Measurements from ENCODE around the gene NEK7. TPM values are rescaled to one million over a fixed set of nuclear protein-coding genes. Genes with fewer than 3 reads are reported as not detected.

Gene NEK7
- total RNA-seq, 2 experiments from 2014 or later = 14.9 to 25.6 TPM

DNA sequence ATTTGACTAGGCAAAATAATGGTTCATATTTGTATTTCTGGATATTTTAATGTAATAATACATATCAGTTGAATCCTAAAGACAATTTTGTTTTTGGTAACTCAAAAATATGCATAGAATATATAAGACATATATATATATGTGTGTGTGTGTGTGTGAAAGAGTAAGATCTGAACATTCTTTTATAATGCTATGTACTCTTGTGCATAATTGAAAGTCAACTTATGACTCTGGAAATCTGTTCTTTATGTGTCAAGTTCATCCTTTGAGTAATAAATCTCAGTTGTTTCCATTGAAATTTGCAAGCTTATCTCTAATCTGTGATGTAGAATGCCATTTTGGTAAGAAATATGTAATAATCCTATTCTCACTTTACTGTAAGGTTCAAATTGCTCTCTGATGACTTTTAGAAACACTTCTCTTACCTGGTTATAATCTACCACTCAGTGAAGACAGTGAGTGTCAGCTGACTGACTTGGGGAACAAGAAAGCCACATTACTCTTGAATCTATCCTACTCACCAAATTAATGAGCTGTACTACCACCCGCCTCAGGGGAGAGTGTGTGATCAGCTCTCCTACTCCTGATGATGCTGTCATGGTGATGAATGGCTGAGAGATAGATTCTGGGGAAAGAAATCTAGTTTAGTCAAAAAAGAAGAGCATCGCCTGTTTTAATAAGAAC lies 15.0 kb upstream of the NEK7 start:
- H3K4me1 ChIP-seq (ENCODE audit: insufficient read depth, low read length, poor library complexity, severe bottlenecking) = no peaks in the 10 kb centered on the region
- POLR2A ChIA-PET = interaction anchor here (0.8 to 1.7 kb wide), 2 partner anchors 12 to 28 kb away, joined by 3 to 7 read pairs; no protein-coding TSS in a partner anchor
- DNase-seq (ENCODE audit: low spot score) = no peak
- H2AFZ ChIP-seq (ENCODE audit: low read length) = no peak overlapping the region
- TF ChIP-seq EZH2phosphoT487 (IDR thresholded peaks at IDR 0.05; ENCODE audit: borderline replicate concordance, low read depth, low read length) (no peak), CTCF (conservative IDR thresholded peaks at IDR 0.05; ENCODE audit: low read length) (no peak)
- intact Hi-C loops (cut with micrococcal nuclease; ENCODE audit: unreplicated experiment) = loop anchor here (10.0 kb wide), 1 partner anchor 133 kb away; no protein-coding TSS in a partner anchor
- no TSS peak for BruUV-seq (replicated peaks)
- no peak overlapping the region for H3K4me3 ChIP-seq (ENCODE audit: low read depth, low read length, poor library complexity, severe bottlenecking)
- no peaks in the 10 kb centered on the region for H3K9me2 ChIP-seq (ENCODE audit: insufficient read depth, low read length)
- H3K4me2 ChIP-seq (ENCODE audit: low read length) = no peak overlapping the region
- no peaks in the 10 kb centered on the region for H3K9me3 ChIP-seq (ENCODE audit: low read length)
- no peaks in the 10 kb centered on the region for H4K20me1 ChIP-seq (ENCODE audit: insufficient read depth, low read length)
- H3K79me2 ChIP-seq (ENCODE audit: insufficient read depth, low read depth, low read length) = no peaks in the 10 kb centered on the region
- H3K27ac ChIP-seq (ENCODE audit: low read depth, low read length, poor library complexity, severe bottlenecking) = no peak overlapping the region
- H3K36me3 ChIP-seq (ENCODE audit: insufficient read depth, low read length) = no peaks in the 10 kb centered on the region
- CTCF ChIA-PET (ENCODE audit: unreplicated experiment) = no interaction called here

DNA sequence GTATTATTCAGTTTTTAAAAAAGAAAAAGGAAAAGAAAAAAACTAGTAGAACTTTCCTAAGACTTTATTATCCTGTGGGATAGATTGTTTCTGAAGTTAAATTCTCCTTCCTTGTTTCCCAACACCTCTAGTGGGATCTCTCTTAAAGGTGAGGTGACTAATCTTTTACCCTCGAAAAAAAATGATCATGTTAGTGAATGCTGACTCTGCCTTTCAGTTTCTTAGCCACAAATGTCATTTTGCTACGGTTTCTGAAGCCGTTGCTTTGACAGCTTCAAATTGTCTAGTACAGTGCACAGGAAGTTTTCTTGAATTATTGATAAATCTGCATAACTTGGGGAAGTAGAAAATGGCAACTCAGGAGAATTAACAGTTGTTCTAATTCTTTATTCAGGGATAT lies 13.0 kb upstream of the NEK7 start:
- POLR2A ChIA-PET = interaction anchor here (1.2 kb wide), 1 partner anchor 12 kb away, joined by 3 read pairs; no protein-coding TSS in a partner anchor
- no peak overlapping the region for H3K4me2 ChIP-seq (ENCODE audit: low read length)
- H3K27ac ChIP-seq (ENCODE audit: low read depth, low read length, poor library complexity, severe bottlenecking) = no peak overlapping the region
- no peaks in the 10 kb centered on the region for H3K9me3 ChIP-seq (ENCODE audit: low read length)
- no peak overlapping the region for H3K4me3 ChIP-seq (ENCODE audit: low read depth, low read length, poor library complexity, severe bottlenecking)
- TF ChIP-seq CTCF (conservative IDR thresholded peaks at IDR 0.05; ENCODE audit: low read length) (no peak), EZH2phosphoT487 (IDR thresholded peaks at IDR 0.05; ENCODE audit: borderline replicate concordance, low read depth, low read length) (no peak)
- H3K36me3 ChIP-seq (ENCODE audit: insufficient read depth, low read length) = no peaks in the 10 kb centered on the region
- CTCF ChIA-PET (ENCODE audit: unreplicated experiment) = no interaction called here
- no peak for DNase-seq (ENCODE audit: low spot score)
- no peak overlapping the region for H2AFZ ChIP-seq (ENCODE audit: low read length)
- no peaks in the 10 kb centered on the region for H3K4me1 ChIP-seq (ENCODE audit: insufficient read depth, low read length, poor library complexity, severe bottlenecking)
- intact Hi-C loops (cut with micrococcal nuclease; ENCODE audit: unreplicated experiment) = loop anchor here (10.0 kb wide), 1 partner anchor 131 kb away; no protein-coding TSS in a partner anchor
- no peaks in the 10 kb centered on the region for H4K20me1 ChIP-seq (ENCODE audit: insufficient read depth, low read length)
- peaks cover under 1% of the 10 kb centered on the region; the same call in 1 of the 2 replicates for H3K9me2 ChIP-seq (ENCODE audit: insufficient read depth, low read length)
- no peaks in the 10 kb centered on the region for H3K79me2 ChIP-seq (ENCODE audit: insufficient read depth, low read depth, low read length)
- BruUV-seq (replicated peaks) = no TSS peak

DNA sequence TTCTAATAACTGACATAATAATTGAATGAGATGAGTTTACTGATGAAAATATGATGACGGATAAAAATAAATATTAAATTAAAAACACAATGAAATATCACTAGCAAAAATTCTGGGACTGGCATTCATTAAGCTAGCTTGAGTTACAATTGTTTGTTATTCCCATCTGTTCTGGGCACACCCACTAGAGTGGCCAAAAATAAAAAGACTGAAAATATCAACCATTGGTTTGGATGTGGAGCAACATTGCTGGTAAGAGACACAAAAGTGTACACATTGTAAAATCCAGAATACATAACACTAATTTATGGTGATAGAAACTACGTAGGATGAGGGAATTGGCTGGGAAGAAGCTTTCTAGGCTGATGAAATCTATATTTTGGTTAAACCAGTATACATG lies 9.6 kb upstream of the NEK7 start:
- Histone ChIP-seq H3K4me1 (ENCODE audit: insufficient read depth, low read length, poor library complexity, severe bottlenecking) (no peaks in the 10 kb centered on the region), H3K9me2 (ENCODE audit: insufficient read depth, low read length) (peaks cover 5% of the 10 kb centered on the region; the same call in 1 of the 2 replicates), H3K9me3 (ENCODE audit: low read length) (no peaks in the 10 kb centered on the region), H3K27ac (ENCODE audit: low read depth, low read length, poor library complexity, severe bottlenecking) (no peak overlapping the region), H4K20me1 (ENCODE audit: insufficient read depth, low read length) (no peaks in the 10 kb centered on the region), H3K36me3 (ENCODE audit: insufficient read depth, low read length) (no peaks in the 10 kb centered on the region), H3K4me3 (ENCODE audit: low read depth, low read length, poor library complexity, severe bottlenecking) (no peak overlapping the region), H3K4me2 (ENCODE audit: low read length) (no peak overlapping the region), H3K79me2 (ENCODE audit: insufficient read depth, low read depth, low read length) (no peaks in the 10 kb centered on the region), H2AFZ (ENCODE audit: low read length) (no peak overlapping the region)
- intact Hi-C loops (cut with micrococcal nuclease; ENCODE audit: unreplicated experiment) = loop anchor here (10.0 kb wide), 1 partner anchor 128 kb away; no protein-coding TSS in a partner anchor
- DNase-seq (ENCODE audit: low spot score) = no peak
- no TSS peak for BruUV-seq (replicated peaks)
- TF ChIP-seq EZH2phosphoT487 (IDR thresholded peaks at IDR 0.05; ENCODE audit: borderline replicate concordance, low read depth, low read length) (no peak), CTCF (conservative IDR thresholded peaks at IDR 0.05; ENCODE audit: low read length) (no peak)
- POLR2A ChIA-PET = no interaction called here
- CTCF ChIA-PET (ENCODE audit: unreplicated experiment) = no interaction called here

Data from OCI-LY7 (cell line).